A549 (cell line): Measurements from ENCODE around the gene ITIH4.

Experiments
- EP300 ChIP-seq, 2 experiments: fragments of >200 bp; sonication (Bioruptor Twin); formaldehyde crosslinking; IDR thresholded peaks; 2 replicates in 1 of 2; 3 replicates in 1 of 2; pipeline ENCODE4 v1.6.1; 2016 to 2017
- ESRRA ChIP-seq: fragments of 150-350 bp; IDR thresholded peaks from 2 replicates; pipeline ENCODE4 v1.6.1; 2014; ENCODE audit warnings: mild to moderate bottlenecking, low read length, borderline replicate concordance
- FOXS1 ChIP-seq: fragments of 250-450 bp; sonication (Bioruptor Pico); IDR thresholded peaks from 2 replicates; pipeline ENCODE4 v1.5.0; 2020; ENCODE audit warnings: mild to moderate bottlenecking, moderate library complexity
- POLR2A ChIP-seq: IDR thresholded peaks from 2 replicates; pipeline ENCODE4 v1.6.1; 2012; ENCODE audit warnings: mild to moderate bottlenecking, low read length
- SMC3 ChIP-seq: fragments of >200 bp; sonication (Bioruptor Twin); formaldehyde crosslinking; IDR thresholded peaks from 3 replicates; pipeline ENCODE4 v1.6.1; 2018; ENCODE audit warnings: inconsistent platforms
- TF ChIP-seq, protein P1 (sequence below): fragments of >200 bp; sonication (Bioruptor Twin); formaldehyde crosslinking; IDR thresholded peaks from 3 replicates; pipeline ENCODE4 v1.5.1; 2016

DNA sequence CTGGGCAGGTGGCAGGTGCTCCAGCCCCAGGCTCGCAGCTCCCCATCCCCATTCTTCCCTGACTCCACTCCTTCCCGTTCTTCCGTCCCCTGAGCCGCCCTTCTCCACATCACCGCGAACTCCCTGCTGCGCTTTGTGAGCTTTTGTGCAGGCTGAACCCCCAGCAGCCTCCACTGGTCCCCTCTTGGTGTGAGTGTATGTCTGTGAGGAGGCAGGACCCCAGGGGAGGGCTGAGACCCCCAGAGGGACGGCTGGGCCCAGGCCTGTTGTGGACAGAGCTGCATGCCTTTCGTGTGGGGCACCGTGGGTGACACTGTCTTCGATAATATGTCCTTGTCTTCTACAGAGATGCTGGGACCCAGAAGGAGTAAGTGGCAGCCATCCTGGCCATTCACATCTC, 43.2 kb downstream of the ITIH4 start:
- TF ChIP-seq FOXS1 (CRISPR knock-in tag): no peak
- no peak for TF ChIP-seq EP300 (IDR thresholded peaks at IDR 0.05)
- TF ChIP-seq, protein P1, sequence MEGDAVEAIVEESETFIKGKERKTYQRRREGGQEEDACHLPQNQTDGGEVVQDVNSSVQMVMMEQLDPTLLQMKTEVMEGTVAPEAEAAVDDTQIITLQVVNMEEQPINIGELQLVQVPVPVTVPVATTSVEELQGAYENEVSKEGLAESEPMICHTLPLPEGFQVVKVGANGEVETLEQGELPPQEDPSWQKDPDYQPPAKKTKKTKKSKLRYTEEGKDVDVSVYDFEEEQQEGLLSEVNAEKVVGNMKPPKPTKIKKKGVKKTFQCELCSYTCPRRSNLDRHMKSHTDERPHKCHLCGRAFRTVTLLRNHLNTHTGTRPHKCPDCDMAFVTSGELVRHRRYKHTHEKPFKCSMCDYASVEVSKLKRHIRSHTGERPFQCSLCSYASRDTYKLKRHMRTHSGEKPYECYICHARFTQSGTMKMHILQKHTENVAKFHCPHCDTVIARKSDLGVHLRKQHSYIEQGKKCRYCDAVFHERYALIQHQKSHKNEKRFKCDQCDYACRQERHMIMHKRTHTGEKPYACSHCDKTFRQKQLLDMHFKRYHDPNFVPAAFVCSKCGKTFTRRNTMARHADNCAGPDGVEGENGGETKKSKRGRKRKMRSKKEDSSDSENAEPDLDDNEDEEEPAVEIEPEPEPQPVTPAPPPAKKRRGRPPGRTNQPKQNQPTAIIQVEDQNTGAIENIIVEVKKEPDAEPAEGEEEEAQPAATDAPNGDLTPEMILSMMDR: no peak
- no peak for TF ChIP-seq POLR2A
- no peak for TF ChIP-seq ESRRA
- TF ChIP-seq SMC3: no peak
